ENCODE data around the gene GIPC2.

DNA sequence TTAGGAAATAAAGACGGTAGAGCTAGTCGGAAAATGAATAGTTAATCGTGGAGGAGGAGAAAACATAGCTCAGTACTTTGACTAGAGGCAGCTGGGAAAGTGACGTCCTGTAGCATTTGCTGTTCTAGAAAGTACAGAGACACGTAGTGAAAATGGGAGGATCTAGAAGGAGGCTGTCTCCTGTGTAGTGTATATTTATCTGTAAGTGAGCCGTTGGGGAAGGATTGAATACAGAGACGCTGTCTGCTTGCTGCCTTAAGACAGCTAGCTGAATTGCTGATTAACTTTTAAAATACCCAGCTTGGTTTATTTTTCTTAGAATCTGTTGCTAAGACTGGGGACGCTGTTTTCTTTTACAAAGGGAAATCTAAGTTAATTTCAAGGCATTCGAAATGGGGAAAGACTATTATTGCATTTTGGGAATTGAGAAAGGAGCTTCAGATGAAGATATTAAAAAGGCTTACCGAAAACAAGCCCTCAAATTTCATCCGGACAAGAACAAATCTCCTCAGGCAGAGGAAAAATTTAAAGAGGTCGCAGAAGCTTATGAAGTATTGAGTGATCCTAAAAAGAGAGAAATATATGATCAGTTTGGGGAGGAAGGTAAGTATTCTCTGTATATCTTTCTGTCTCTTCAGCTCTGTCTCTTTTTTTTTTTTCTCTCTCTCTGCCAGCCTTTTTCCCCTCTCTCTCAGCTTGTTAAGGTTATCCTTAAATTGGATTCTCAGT lies 40.9 kb upstream of the GIPC2 start, which contains the start of gene DNAJB4:
- TF ChIP-seq, protein P1, sequence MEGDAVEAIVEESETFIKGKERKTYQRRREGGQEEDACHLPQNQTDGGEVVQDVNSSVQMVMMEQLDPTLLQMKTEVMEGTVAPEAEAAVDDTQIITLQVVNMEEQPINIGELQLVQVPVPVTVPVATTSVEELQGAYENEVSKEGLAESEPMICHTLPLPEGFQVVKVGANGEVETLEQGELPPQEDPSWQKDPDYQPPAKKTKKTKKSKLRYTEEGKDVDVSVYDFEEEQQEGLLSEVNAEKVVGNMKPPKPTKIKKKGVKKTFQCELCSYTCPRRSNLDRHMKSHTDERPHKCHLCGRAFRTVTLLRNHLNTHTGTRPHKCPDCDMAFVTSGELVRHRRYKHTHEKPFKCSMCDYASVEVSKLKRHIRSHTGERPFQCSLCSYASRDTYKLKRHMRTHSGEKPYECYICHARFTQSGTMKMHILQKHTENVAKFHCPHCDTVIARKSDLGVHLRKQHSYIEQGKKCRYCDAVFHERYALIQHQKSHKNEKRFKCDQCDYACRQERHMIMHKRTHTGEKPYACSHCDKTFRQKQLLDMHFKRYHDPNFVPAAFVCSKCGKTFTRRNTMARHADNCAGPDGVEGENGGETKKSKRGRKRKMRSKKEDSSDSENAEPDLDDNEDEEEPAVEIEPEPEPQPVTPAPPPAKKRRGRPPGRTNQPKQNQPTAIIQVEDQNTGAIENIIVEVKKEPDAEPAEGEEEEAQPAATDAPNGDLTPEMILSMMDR (IDR thresholded peaks at IDR 0.05; ENCODE audit: low read depth, low read length, poor library complexity, severe bottlenecking): no peak
- TF ChIP-seq EZH2phosphoT487 (IDR thresholded peaks at IDR 0.05; ENCODE audit: borderline replicate concordance, low read length): no peak
